ENCODE measurements around the gene ACAP2. TPM values are rescaled to one million over a fixed set of nuclear protein-coding genes. Genes with fewer than 3 reads are reported as not detected.
"Not testable (repeated sequence)": the region's sequence is repeated elsewhere in the genome, so short reads cannot be mapped to it uniquely, and the experiment has no call there.

The ACAP2 gene
- polyA plus RNA-seq, 2 of the 4 experiments (the other 2 are of a cell fraction), result 7.8 to 26.0 TPM

DNA sequence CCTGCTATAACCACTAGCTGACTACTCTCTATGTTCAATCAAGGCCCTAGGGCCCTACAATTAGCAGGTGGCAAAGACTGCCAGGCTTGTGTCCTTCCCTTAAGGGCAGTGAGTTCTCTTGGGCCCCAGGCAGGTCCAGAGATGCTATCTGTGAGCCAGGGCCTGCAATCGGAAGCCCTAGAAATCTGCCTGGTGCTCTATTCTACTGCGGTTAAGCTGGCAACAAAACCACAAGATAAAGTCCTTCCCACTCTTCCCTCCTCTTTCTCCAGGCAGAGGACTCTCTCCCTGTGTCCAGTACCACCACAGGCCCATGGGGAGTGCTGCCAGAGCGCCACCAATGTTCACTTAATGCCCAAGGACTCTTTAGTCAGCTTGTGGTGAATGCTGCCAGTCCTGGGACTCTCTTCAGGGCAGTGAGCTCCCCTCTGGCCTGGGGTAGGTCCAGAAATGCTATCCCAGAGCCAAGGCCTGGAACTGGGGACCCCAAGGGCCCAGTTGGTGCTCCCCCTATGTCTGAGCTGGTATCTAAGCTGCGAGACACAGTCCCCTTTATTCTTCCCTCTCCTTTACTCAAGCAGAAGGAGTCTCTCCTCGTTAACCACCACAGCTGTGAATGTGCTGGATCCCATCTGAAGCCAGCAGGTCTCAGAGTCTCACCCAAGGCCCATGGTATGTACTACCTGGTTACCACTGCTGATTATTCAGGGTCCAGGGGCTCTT is 206.6 kb downstream of the ACAP2 start:
- 94% methylated on average over 5 of the region's 5 CpGs for WGBS (ENCODE audit: missing lambda C conversion rate)
- Histone ChIP-seq H3K4me2 (no peak overlapping the region), H3K27ac (no peak overlapping the region), H3K4me3 (no peak overlapping the region), H3K9me3 (no peaks in the 10 kb centered on the region), H3K4me1 (no peaks in the 10 kb centered on the region)
- no peak for DNase-seq (ENCODE audit: low read depth in 1 of 2, low spot score in 1 of 2)
- POLR2A ChIA-PET, result no interaction called here
- CTCF ChIA-PET, result no interaction called here
- FAIRE-seq, result no peak
- TF ChIP-seq HES2 (IDR thresholded peaks at IDR 0.05) (no peak), ESRRA (IDR thresholded peaks at IDR 0.05; ENCODE audit: borderline replicate concordance, low read length) (no peak), TP53 (CRISPR knock-in tag; IDR thresholded peaks at IDR 0.05) (no peak), FOSB (CRISPR knock-in tag; IDR thresholded peaks at IDR 0.05) (no peak), MAFK (IDR thresholded peaks at IDR 0.05; ENCODE audit: partially characterized antibody) (no peak), SREBF2 (IDR thresholded peaks at IDR 0.05) (no peak), PBX3 (IDR thresholded peaks at IDR 0.05) (no peak)
- ATAC-seq, result no peak

- FAIRE-seq (no peak), ATAC-seq (no peak), DNase-seq (ENCODE audit: low read depth in 1 of 2, low spot score in 1 of 2) (no peak)
- H3K4me3 ChIP-seq, result no peak overlapping the region
- no peak overlapping the region for H3K4me2 ChIP-seq
- H3K9me3 ChIP-seq, result no peaks in the 10 kb centered on the region
- H3K27ac ChIP-seq, result no peak overlapping the region
- CTCF ChIA-PET, result no interaction called here
- TF ChIP-seq NPAS2 (CRISPR knock-in tag; IDR thresholded peaks at IDR 0.05; ENCODE audit: borderline replicate concordance) (no peak), ESRRA (IDR thresholded peaks at IDR 0.05; ENCODE audit: borderline replicate concordance, low read length) (no peak), NR3C1 (IDR thresholded peaks at IDR 0.05) (no peak), RNF2 (IDR thresholded peaks at IDR 0.05; ENCODE audit: borderline replicate concordance, low read depth) (no peak), SMC3 (IDR thresholded peaks at IDR 0.05) (no peak), CBX2 (IDR thresholded peaks at IDR 0.05; ENCODE audit: borderline replicate concordance, low read depth) (no peak), SREBF2 (IDR thresholded peaks at IDR 0.05) (no peak), TFCP2L1 (CRISPR knock-in tag; IDR thresholded peaks at IDR 0.05) (no peak), HDAC2 (IDR thresholded peaks at IDR 0.05) (no peak), CHD4 (IDR thresholded peaks at IDR 0.05; ENCODE audit: borderline replicate concordance) (no peak)
- WGBS (ENCODE audit: missing lambda C conversion rate), result 83% methylated on average over 1 of the region's 1 CpG
- POLR2A ChIA-PET, result no interaction called here
- no peaks in the 10 kb centered on the region for H3K4me1 ChIP-seq
Measured at GRCh38 chr3:195230244-195230643, 212.6 kb downstream of the ACAP2 start.

DNA sequence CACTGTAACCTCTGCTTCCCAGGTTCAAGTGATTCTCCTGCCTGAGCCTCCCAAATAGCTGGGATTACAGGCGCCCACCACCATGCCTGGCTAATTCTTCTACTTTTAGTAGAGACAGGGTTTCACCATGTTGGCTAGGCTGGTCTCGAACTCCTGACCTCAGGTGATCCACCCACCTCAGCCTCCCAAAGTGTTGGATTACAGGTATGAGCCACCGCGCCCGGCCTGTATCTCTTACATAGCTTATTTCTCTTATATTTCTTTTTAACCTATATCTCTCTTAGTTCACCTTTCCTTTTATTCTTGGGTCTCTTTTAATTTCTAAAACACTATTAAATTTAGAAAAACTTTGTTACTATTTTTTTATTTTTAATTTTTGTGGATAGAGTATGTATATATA is 213.9 kb downstream of the ACAP2 start:
- FAIRE-seq; H3K9me3 ChIP-seq; ATAC-seq; H3K4me1 ChIP-seq; H3K4me2 ChIP-seq; DNase-seq (ENCODE audit: low read depth in 1 of 2, low spot score in 1 of 2); H3K27ac ChIP-seq; POLR2A ChIA-PET; H3K4me3 ChIP-seq: not testable (repeated sequence)
- WGBS (ENCODE audit: missing lambda C conversion rate), result 92% methylated on average over 5 of the region's 5 CpGs
- CTCF ChIA-PET, result interaction anchor here (1.1 kb wide), 1 partner anchor 42 kb away, joined by 4 read pairs; no protein-coding TSS in a partner anchor

DNA sequence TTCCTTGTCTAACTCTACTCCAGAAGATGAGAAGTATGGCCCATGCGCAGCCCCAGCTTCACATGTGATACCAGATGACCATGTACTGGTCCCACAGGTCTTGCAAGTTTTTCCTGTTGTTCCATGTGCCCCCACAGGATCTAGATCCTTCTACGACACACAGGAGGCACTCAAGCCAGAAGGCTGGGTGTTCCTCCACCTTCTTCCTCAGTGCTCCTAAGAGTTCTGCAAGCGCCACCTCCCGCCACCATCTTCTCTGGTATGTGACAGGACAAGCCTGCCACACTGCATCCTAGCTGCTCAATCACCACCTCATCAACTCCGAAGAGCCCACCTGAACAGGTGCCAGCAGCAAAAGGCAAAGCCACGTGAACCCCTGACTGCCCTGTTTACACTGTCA is 214.9 kb downstream of the ACAP2 start:
- ChIA-PET CTCF (interaction anchor here (0.5 to 1.2 kb wide), 4 partner anchors 31 to 585 kb away, joined by 3 to 5 read pairs (median 4); no protein-coding TSS in a partner anchor), POLR2A (no interaction called here)
- no peak overlapping the region for H3K4me3 ChIP-seq
- H3K9me3 ChIP-seq, result no peaks in the 10 kb centered on the region
- WGBS (ENCODE audit: missing lambda C conversion rate), result 95% methylated on average over 6 of the region's 6 CpGs
- ATAC-seq (no peak), FAIRE-seq (no peak), DNase-seq (ENCODE audit: low read depth in 1 of 2, low spot score in 1 of 2) (no peak)
- no peak overlapping the region for H3K27ac ChIP-seq
- TF ChIP-seq POLR2AphosphoS2 (conservative IDR thresholded peaks at IDR 0.05; ENCODE audit: low read length) (no peak), RNF2 (IDR thresholded peaks at IDR 0.05; ENCODE audit: borderline replicate concordance, low read depth) (no peak), ZNF302 (CRISPR knock-in tag; IDR thresholded peaks at IDR 0.05) (no peak), CHD4 (IDR thresholded peaks at IDR 0.05; ENCODE audit: borderline replicate concordance) (no peak), BCL3 (IDR thresholded peaks at IDR 0.05) (no peak), ZC3H11A (IDR thresholded peaks at IDR 0.05) (no peak), SMC3 (IDR thresholded peaks at IDR 0.05) (no peak), FOSL2 (IDR thresholded peaks at IDR 0.05) (no peak), FOSL2 (CRISPR knock-in tag; IDR thresholded peaks at IDR 0.05) (no peak), NR3C1 (IDR thresholded peaks at IDR 0.05) (no peak), EP300 (IDR thresholded peaks at IDR 0.05) (no peak), EHMT2 (IDR thresholded peaks at IDR 0.05; ENCODE audit: low read depth) (no peak), TP53 (CRISPR knock-in tag; IDR thresholded peaks at IDR 0.05) (no peak), BHLHE40 (IDR thresholded peaks at IDR 0.05; ENCODE audit: low read depth, low read length) (no peak), HOXA7 (CRISPR knock-in tag; IDR thresholded peaks at IDR 0.05) (no peak)
- H3K4me1 ChIP-seq, result no peaks in the 10 kb centered on the region
- no peak overlapping the region for H3K4me2 ChIP-seq

All from A549 (cell line).